ENCODE data around the gene SLC25A36.

Gene SLC25A36

GRCh38 chr3:140904521-140904920, 37.1 kb upstream of the SLC25A36 start:
- DNase-seq (ENCODE audit: extremely low read depth, low read depth) = no peak
- no peak overlapping the region for H3K4me3 ChIP-seq (replicated peaks; ENCODE audit: low read depth, low read length)
- TF ChIP-seq CTCF (IDR thresholded peaks at IDR 0.05; ENCODE audit: low read depth, low read length, missing control alignments) = no peak

GRCh38 chr3:140905559-140905958, 36.1 kb upstream of the SLC25A36 start:
- no peak for TF ChIP-seq CTCF (IDR thresholded peaks at IDR 0.05; ENCODE audit: low read depth, low read length, missing control alignments)
- no peak for DNase-seq (ENCODE audit: extremely low read depth, low read depth)

GRCh38 chr3:140906785-140907184, 34.9 kb upstream of the SLC25A36 start:
- no peak overlapping the region for H3K4me3 ChIP-seq (replicated peaks; ENCODE audit: low read depth, low read length)
- no peak for DNase-seq (ENCODE audit: extremely low read depth, low read depth)
- TF ChIP-seq CTCF (IDR thresholded peaks at IDR 0.05; ENCODE audit: low read depth, low read length, missing control alignments) = no peak

More at GRCh38 chr3:140905559-140905958, 36.1 kb upstream of the SLC25A36 start:
- no peak overlapping the region for H3K4me3 ChIP-seq (replicated peaks; ENCODE audit: low read depth, low read length)

GRCh38 chr3:140910860-140911259, 30.8 kb upstream of the SLC25A36 start:
- DNase-seq (ENCODE audit: extremely low read depth, low read depth) = no peak
- no peak overlapping the region for H3K4me3 ChIP-seq (replicated peaks; ENCODE audit: low read depth, low read length)
- no peak for TF ChIP-seq CTCF (IDR thresholded peaks at IDR 0.05; ENCODE audit: low read depth, low read length, missing control alignments)

- DNase-seq (ENCODE audit: extremely low read depth, low read depth) = no peak
- no peak for TF ChIP-seq CTCF (IDR thresholded peaks at IDR 0.05; ENCODE audit: low read depth, low read length, missing control alignments)
- H3K4me3 ChIP-seq (replicated peaks; ENCODE audit: low read depth, low read length) = no peak overlapping the region
These were observed 29.8 kb upstream of the SLC25A36 start for GRCh38 chr3:140911822-140912221.

- H3K4me3 ChIP-seq (replicated peaks; ENCODE audit: low read depth, low read length) = no peak overlapping the region
- no peak for DNase-seq (ENCODE audit: extremely low read depth, low read depth)
- TF ChIP-seq CTCF (IDR thresholded peaks at IDR 0.05; ENCODE audit: low read depth, low read length, missing control alignments) = no peak
These were observed 27.9 kb upstream of the SLC25A36 start for GRCh38 chr3:140913728-140914127.

GRCh38 chr3:140914384-140914945, 27.2 kb upstream of the SLC25A36 start:
- TF ChIP-seq CTCF (IDR thresholded peaks at IDR 0.05; ENCODE audit: low read depth, low read length, missing control alignments) = no peak
- DNase-seq (ENCODE audit: extremely low read depth, low read depth) = no peak
- H3K4me3 ChIP-seq (replicated peaks; ENCODE audit: low read depth, low read length) = no peak overlapping the region
